GM21619 (cell line): ENCODE results near the gene TMEM212.
"Not testable (repeated sequence)": the region's sequence is repeated elsewhere in the genome, so short reads cannot be mapped to it uniquely, and the experiment has no call there.

Source experiments
- ATAC-seq: cut with Tn5 transposase; IDR thresholded peaks from one replicate; pipeline ENCODE4 v1.9.1; 2021; ENCODE audit not compliant: unreplicated experiment

The TMEM212 gene

GRCh38 chr3:171854649-171855305, 11.6 kb downstream of the TMEM212 start:
- no peak for ATAC-seq

DNA sequence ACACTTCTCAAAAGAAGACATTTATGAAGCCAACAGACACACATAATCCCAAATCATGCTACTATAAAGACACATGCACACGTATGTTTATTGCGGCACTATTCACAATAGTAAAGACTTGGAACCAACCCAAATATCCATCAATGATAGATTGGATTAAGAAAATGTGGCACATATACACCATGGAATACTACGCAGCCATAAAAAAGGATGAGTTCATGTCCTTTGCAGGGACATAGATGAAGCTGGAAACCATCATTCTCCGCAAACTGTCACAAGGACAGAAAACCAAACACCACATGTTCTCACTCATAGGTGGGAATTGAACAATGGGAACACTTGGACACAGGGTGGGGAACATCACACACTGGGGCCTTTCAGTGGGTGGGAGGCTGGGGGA, 15.6 kb downstream of the TMEM212 start:
- not testable (repeated sequence) for ATAC-seq

- no peak for ATAC-seq
Measured at GRCh38 chr3:171860830-171861535, 17.8 kb downstream of the TMEM212 start.

GRCh38 chr3:171862392-171862791, 19.2 kb downstream of the TMEM212 start:
- no peak for ATAC-seq

DNA sequence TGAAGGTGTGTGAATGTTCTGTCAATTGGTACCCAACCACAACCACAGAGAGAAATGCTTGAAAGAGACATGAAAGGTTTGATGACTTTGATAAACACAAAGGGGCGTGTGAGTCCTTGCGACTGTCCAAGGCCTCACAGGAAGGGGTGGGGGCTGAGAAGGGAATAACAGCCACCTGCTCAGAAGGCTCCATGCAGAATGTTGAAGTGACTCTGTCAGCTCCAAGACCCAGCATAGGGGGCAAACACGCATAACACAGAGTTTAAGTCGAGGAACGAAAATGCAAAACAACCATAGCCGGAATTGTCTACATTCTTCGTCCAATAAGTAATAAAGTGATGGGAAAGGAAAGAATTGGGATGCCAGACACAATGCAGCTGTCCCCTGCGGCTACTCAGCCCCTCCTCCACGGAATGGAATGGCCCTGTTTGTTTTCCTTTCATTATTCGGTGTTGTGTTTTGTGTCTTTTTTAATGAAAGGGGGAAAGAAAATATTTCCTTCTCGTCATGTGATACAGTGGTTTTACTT, 19.9 kb downstream of the TMEM212 start:
- no peak for ATAC-seq

DNA sequence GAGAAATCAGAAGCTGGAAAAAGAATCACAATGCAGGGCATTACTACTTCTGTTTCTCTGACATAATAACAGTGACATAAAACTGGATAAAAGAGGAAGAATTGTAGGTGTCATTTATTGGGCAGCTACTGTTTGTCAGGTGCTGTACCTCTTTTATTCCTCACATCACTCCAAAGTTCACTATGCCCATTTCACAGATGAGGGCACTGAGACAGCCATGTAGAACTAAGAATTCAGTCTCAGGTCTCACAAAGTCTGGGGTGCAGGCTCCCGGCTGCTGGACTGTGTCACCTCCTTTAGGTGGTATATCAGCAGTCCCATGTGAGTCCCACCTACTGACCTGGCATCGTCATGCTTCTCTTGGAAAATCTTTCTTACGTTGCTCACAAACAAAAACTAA, 20.8 kb downstream of the TMEM212 start:
- ATAC-seq: no peak

- no peak for ATAC-seq
Measured at GRCh38 chr3:171865191-171865865, 22.2 kb downstream of the TMEM212 start.

- no peak for ATAC-seq
Measured at GRCh38 chr3:171867981-171868380, 24.8 kb downstream of the TMEM212 start.

DNA sequence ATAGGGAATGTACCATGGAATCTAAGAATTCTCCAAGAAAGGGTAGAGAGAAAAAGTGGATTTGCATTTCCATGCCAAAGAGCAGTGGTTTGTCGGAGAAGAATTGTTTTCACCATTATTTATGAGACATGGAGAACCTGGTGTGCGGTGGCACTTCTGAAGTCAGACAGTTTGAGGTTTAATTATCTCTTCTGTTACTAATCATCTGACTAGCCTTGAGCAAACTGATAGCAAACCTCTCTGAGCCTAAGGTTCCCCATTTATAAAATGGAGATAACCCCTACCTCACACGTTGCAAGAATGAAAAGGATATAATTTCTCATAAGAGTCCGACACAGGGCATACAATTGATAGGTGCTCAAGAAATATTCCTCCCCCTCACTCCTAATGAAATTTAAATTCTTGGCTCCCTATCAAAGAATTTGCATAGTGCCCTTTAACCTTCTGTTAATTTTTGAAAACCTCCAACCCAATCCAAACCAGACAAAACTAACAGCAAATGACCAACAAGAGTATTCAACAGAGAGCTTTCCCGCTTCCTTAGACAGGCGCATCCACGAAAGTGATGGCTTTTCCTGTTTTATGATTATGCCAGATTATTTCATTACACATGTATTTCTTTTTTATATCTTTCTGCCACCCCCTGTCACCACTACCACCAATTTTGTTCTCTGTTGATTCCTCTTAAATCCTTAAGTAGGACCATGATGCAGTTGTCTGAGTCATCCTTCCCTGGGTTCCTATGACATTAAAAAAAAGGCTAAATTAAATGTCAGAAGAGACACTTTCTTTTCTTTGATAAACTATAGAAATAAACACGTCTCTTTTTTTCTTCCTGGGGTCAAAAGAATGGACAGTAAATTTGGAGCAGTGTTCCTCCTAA, 28.5 kb downstream of the TMEM212 start:
- ATAC-seq: no peak

DNA sequence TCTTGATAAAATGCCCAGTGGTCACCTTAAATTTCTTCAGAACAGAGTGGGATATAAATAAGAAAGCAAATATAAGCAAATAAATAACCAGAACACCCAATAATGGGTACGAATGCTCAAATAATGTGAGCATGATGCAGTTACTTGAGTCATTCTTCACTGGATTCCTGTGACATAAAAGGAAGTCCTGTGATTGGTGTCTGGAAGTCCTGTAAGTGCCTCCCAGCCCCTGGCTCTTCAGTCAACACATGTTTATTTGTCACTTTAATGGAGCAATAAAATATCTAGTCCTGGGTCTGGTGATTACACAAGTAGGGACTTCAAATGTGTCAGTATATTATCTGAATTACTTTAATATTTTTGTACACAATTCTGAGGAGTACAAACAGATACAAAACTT, 30.4 kb downstream of the TMEM212 start:
- ATAC-seq: no peak

- ATAC-seq: no peak
Measured at GRCh38 chr3:171874251-171874681, 31.1 kb downstream of the TMEM212 start.

DNA sequence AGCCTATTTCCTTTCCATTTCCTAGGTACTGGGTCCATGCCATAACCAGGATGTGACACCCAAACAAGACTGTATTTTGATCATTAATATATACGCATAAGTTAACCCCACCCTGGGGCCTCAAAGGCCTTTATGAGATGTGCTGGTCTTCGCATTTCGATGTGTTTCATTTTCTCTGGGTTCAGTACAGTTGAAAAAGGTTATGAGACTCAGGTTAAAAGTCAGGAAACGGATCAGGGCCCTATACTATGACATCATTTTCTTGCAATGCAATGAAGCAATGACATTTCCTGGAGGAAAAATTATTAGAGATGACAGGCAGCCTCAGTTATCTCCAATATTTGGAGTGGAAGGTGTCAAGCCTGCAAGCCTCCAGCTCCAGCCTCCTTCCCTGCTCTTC, 31.7 kb downstream of the TMEM212 start:
- no peak for ATAC-seq

- no peak for ATAC-seq
Measured at GRCh38 chr3:171875923-171876412, 32.8 kb downstream of the TMEM212 start.

GRCh38 chr3:171876680-171877147, 33.6 kb downstream of the TMEM212 start:
- no peak for ATAC-seq

DNA sequence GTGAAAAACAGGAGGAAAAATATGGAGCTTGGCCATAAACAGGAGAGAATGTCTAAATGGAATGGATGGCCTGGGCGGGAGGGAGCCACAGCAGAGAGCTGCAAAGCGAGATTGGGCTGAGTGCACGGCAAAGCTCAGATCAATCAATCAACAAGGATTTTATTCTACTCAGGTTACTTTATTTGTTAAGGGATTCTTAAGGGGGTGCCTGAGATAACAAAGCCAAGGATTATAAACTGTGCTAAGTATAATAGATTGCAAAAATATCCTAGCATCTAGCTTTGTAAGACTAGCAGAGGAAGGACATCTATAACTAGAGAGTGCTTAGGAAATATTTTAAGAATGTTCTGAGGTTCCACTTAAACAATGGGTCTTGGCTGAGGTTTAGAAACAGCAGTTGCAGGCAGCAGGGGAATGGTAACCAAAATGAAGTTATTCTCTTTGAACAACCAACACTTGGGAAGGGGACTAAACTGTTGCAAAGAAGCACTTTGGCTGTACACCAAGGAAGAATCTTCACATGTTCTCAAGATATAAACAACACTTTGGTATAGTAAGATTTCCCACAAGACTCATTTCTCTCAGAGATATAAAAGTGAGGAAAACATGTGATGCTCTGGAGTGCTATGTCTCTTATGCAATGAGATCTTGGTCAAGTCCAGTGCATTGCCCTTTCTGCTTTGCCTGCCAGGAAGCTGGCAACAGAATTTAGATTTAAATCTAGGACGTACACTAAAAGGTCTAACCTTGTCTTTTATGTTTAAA, 35.5 kb downstream of the TMEM212 start:
- no peak for ATAC-seq

DNA sequence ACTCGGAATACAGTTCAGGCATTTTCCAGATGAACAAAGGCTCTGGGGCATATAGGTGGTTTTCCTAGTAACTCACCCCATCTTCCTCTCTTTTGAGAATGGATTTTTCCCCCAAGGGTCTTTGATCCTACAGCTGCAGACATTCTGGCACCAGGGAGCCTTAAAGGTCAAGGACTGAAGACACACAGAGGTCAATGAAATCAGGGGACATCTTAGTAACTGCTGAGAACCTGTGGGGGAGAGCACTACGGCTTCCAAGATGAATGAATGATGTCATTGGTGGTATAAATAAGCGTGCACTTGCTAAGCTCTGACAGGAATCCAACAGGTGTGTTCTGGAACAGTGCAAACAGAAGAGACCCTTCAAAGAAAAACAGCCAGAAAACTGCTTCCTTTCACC, 36.3 kb downstream of the TMEM212 start:
- no peak for ATAC-seq

- ATAC-seq: no peak
Measured at GRCh38 chr3:171880101-171880870, 37.1 kb downstream of the TMEM212 start.

DNA sequence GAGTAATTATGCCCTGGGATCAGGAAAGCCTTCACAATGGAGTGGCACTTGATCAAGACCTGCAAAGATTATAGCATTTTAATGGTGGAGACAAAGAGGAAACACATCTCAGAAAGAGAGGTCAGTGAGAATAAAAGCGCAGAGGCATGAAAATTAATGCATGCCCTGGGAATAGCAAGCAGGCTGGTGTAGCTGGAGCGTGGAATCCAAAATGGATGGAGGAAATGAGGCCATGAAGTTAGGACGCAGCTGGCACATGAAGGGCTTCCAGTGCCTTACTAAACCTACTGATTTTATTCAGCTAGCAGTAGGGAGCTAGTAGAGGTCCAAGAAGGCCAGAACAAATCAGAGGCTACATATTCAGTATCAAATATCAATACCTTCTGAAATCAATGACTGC, 38.1 kb downstream of the TMEM212 start:
- no peak for ATAC-seq

DNA sequence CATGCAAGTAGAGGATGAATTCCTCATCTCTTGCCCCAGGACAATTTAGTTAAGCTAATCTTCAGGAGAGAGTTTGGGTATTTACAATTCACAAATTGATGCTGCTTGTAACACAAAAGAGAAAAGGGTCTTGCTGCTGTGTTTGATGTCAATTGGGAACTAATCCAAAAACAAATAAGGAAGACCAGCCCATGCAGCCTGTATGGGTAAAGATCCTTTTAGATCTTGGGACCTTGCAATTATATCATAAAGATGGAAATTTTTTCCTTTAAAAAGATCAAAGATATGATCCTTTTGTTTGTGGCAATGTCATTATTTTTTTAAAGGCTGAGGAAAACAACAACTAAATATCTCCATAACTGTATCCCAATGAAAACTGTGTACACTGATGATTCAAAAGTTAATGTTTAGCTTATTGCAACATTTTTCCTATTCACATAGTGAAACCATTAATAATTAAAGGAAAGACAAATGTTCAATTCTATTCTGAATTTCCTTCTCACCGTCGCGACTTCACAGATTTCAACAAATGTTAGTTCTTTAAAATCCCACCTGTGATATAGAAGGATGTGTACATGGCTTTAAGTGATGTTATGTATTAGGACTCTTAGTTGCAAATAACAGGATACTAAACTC, 40.2 kb downstream of the TMEM212 start:
- ATAC-seq: no peak
